ENCODE measurements around the gene BSG. TPM values are rescaled to one million over a fixed set of nuclear protein-coding genes. Genes with fewer than 3 reads are reported as not detected.

BSG gene
- total and polyA plus RNA-seq, 10 of the 15 experiments (the other 5 are each of a cell fraction or from before 2014, with no cell fraction given): 2.8 to 297 (median 199) TPM

DNA sequence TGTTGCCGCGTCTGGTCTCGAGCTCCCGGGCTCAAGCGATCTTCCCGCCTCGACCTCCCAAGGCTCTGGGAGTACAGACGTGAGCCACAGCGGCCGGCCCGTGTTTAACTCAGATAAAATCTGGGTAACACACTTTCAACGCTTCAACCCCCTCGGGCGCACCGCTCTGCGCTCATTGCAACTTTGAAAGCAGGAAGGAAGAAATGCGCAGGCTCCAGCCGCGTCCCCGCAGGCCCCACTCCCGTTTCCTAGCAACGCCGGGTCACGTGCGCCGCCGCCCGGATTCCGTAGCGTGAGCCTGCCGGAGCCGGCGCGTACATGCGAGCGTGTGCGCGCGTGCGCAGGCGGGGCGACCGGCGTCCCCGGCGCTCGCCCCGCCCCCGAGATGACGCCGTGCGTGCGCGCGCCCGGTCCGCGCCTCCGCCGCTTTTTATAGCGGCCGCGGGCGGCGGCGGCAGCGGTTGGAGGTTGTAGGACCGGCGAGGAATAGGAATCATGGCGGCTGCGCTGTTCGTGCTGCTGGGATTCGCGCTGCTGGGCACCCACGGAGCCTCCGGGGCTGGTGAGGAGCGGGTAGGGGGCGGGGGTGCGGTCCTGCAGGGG, at the start of gene BSG (continued):
- TF ChIP-seq, protein P1, sequence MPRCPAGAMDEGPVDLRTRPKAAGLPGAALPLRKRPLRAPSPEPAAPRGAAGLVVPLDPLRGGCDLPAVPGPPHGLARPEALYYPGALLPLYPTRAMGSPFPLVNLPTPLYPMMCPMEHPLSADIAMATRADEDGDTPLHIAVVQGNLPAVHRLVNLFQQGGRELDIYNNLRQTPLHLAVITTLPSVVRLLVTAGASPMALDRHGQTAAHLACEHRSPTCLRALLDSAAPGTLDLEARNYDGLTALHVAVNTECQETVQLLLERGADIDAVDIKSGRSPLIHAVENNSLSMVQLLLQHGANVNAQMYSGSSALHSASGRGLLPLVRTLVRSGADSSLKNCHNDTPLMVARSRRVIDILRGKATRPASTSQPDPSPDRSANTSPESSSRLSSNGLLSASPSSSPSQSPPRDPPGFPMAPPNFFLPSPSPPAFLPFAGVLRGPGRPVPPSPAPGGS (IDR thresholded peaks at IDR 0.05; ENCODE audit: borderline replicate concordance, insufficient read depth, low read depth, low read length, poor library complexity, severe bottlenecking): peak; percentile 50
- TF ChIP-seq, protein P2, sequence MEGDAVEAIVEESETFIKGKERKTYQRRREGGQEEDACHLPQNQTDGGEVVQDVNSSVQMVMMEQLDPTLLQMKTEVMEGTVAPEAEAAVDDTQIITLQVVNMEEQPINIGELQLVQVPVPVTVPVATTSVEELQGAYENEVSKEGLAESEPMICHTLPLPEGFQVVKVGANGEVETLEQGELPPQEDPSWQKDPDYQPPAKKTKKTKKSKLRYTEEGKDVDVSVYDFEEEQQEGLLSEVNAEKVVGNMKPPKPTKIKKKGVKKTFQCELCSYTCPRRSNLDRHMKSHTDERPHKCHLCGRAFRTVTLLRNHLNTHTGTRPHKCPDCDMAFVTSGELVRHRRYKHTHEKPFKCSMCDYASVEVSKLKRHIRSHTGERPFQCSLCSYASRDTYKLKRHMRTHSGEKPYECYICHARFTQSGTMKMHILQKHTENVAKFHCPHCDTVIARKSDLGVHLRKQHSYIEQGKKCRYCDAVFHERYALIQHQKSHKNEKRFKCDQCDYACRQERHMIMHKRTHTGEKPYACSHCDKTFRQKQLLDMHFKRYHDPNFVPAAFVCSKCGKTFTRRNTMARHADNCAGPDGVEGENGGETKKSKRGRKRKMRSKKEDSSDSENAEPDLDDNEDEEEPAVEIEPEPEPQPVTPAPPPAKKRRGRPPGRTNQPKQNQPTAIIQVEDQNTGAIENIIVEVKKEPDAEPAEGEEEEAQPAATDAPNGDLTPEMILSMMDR (IDR thresholded peaks at IDR 0.05 in 2 of 3, conservative IDR thresholded peaks at IDR 0.05 in 1 of 3; ENCODE audit: control insufficient read depth in 2 of 3, extremely low read depth in 1 of 3, insufficient read depth in 1 of 3, low read depth in 3 of 3, low read length in 3 of 3): no peak
- TF ChIP-seq MXI1 (IDR thresholded peaks at IDR 0.05; ENCODE audit: low read depth, low read length): peak; percentile 94
- TF ChIP-seq HDAC2 (IDR thresholded peaks at IDR 0.05): no peak
- no peak for TF ChIP-seq CEBPB (IDR thresholded peaks at IDR 0.05; ENCODE audit: borderline replicate concordance in 1 of 2, low read depth in 2 of 2, low read length in 2 of 2)
- TF ChIP-seq, protein P3, sequence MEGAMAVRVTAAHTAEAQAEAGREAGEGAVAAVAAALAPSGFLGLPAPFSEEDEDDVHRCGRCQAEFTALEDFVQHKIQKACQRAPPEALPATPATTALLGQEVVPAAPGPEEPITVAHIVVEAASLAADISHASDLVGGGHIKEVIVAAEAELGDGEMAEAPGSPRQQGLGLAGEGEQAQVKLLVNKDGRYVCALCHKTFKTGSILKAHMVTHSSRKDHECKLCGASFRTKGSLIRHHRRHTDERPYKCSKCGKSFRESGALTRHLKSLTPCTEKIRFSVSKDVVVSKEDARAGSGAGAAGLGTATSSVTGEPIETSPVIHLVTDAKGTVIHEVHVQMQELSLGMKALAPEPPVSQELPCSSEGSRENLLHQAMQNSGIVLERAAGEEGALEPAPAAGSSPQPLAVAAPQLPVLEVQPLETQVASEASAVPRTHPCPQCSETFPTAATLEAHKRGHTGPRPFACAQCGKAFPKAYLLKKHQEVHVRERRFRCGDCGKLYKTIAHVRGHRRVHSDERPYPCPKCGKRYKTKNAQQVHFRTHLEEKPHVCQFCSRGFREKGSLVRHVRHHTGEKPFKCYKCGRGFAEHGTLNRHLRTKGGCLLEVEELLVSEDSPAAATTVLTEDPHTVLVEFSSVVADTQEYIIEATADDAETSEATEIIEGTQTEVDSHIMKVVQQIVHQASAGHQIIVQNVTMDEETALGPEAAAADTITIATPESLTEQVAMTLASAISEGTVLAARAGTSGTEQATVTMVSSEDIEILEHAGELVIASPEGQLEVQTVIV (IDR thresholded peaks at IDR 0.05; ENCODE audit: borderline replicate concordance, partially characterized antibody): no peak
- TF ChIP-seq ASH2L (IDR thresholded peaks at IDR 0.05; ENCODE audit: borderline replicate concordance, low read depth): no peak
- no peak for TF ChIP-seq JUNB (IDR thresholded peaks at IDR 0.05)
- TF ChIP-seq, protein P4, sequence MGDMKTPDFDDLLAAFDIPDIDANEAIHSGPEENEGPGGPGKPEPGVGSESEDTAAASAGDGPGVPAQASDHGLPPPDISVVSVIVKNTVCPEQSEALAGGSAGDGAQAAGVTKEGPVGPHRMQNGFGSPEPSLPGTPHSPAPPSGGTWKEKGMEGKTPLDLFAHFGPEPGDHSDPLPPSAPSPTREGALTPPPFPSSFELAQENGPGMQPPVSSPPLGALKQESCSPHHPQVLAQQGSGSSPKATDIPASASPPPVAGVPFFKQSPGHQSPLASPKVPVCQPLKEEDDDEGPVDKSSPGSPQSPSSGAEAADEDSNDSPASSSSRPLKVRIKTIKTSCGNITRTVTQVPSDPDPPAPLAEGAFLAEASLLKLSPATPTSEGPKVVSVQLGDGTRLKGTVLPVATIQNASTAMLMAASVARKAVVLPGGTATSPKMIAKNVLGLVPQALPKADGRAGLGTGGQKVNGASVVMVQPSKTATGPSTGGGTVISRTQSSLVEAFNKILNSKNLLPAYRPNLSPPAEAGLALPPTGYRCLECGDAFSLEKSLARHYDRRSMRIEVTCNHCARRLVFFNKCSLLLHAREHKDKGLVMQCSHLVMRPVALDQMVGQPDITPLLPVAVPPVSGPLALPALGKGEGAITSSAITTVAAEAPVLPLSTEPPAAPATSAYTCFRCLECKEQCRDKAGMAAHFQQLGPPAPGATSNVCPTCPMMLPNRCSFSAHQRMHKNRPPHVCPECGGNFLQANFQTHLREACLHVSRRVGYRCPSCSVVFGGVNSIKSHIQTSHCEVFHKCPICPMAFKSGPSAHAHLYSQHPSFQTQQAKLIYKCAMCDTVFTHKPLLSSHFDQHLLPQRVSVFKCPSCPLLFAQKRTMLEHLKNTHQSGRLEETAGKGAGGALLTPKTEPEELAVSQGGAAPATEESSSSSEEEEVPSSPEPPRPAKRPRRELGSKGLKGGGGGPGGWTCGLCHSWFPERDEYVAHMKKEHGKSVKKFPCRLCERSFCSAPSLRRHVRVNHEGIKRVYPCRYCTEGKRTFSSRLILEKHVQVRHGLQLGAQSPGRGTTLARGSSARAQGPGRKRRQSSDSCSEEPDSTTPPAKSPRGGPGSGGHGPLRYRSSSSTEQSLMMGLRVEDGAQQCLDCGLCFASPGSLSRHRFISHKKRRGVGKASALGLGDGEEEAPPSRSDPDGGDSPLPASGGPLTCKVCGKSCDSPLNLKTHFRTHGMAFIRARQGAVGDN (IDR thresholded peaks at IDR 0.05): peak; percentile 67
- TF ChIP-seq RFX5 (IDR thresholded peaks at IDR 0.05; ENCODE audit: low read depth, low read length): no peak
- TF ChIP-seq, protein P5, sequence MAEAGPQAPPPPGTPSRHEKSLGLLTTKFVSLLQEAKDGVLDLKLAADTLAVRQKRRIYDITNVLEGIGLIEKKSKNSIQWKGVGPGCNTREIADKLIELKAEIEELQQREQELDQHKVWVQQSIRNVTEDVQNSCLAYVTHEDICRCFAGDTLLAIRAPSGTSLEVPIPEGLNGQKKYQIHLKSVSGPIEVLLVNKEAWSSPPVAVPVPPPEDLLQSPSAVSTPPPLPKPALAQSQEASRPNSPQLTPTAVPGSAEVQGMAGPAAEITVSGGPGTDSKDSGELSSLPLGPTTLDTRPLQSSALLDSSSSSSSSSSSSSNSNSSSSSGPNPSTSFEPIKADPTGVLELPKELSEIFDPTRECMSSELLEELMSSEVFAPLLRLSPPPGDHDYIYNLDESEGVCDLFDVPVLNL (IDR thresholded peaks at IDR 0.05; ENCODE audit: low read depth, low read length): no peak
- TF ChIP-seq, protein P6, sequence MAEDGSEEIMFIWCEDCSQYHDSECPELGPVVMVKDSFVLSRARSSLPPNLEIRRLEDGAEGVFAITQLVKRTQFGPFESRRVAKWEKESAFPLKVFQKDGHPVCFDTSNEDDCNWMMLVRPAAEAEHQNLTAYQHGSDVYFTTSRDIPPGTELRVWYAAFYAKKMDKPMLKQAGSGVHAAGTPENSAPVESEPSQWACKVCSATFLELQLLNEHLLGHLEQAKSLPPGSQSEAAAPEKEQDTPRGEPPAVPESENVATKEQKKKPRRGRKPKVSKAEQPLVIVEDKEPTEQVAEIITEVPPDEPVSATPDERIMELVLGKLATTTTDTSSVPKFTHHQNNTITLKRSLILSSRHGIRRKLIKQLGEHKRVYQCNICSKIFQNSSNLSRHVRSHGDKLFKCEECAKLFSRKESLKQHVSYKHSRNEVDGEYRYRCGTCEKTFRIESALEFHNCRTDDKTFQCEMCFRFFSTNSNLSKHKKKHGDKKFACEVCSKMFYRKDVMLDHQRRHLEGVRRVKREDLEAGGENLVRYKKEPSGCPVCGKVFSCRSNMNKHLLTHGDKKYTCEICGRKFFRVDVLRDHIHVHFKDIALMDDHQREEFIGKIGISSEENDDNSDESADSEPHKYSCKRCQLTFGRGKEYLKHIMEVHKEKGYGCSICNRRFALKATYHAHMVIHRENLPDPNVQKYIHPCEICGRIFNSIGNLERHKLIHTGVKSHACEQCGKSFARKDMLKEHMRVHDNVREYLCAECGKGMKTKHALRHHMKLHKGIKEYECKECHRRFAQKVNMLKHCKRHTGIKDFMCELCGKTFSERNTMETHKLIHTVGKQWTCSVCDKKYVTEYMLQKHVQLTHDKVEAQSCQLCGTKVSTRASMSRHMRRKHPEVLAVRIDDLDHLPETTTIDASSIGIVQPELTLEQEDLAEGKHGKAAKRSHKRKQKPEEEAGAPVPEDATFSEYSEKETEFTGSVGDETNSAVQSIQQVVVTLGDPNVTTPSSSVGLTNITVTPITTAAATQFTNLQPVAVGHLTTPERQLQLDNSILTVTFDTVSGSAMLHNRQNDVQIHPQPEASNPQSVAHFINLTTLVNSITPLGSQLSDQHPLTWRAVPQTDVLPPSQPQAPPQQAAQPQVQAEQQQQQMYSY (CRISPR knock-in tag; IDR thresholded peaks at IDR 0.05): no peak
- TF ChIP-seq CREB1 (IDR thresholded peaks at IDR 0.05; ENCODE audit: low read depth): peak; percentile 64; the same call in 1 of the 2 replicates
